Suppressor macrophage (primary cell): Measurements from ENCODE around the gene PAGR1.
"Not testable (repeated sequence)": the region's sequence is repeated elsewhere in the genome, so short reads cannot be mapped to it uniquely, and the experiment has no call there.

Source experiments
- DNase-seq, 4 experiments: peaks; one replicate each; pipeline ENCODE4 v3.0.0-alpha.2; 2020 to 2022
- total RNA-seq, 17 experiments: gene quantifications; one replicate each; lab custom pipeline; 2026; ENCODE audit warnings: mixed read lengths in 6 of 17, inconsistent platforms in 3 of 17; lab: John Stamatoyannopoulos, UW

Gene PAGR1
- 3.2 to 17.1 (median 9.4) reads per million in 17 experiments for total RNA-seq

DNA sequence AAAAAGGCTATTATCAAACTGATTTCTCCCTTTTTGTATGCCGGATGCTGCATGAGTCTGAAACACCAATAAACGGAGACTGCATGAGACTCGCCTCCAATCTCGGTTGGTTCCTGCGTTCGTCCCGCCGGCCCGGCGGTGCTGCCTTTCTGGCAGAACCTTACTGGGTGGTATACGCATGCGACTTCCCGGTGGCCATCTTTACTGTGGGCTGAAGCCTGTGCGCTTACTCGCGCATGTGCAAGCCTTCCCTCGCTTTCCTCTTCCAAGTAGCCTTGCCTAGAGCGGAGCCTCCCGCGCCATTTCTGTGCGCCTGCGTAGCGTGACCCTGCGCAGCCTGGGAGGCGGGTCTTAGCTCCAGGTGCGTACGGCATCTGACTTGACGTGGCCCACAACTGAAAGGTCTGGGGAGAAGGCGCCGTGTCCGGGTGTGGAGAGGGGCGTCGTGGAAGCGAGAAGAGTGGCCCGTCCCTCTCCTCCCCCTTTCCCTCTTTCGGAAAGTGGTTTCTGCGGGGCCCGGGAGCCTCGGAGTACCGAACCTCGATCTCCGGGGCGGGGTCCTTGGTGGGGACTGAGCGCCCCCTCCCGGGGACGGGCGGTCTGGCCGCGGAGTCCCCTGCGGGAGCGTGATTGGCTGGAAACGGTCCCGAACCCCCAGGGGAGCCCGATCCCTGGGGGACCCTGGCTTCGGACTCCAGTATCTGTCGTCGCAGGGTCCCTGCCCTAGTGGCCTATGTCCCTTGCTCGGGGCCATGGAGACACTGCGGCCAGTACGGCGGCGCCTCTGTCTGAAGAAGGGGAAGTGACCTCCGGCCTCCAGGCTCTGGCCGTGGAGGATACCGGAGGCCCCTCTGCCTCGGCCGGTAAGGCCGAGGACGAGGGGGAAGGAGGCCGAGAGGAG is at the start of gene PAGR1:
PAGR1 (plus strand) TSS at position 360 of the 901 bp plus-strand sequence; CDS start at position 734, 374 bp downstream.
- peak; percentile 99 to 100 (median 100) for DNase-seq

DNA sequence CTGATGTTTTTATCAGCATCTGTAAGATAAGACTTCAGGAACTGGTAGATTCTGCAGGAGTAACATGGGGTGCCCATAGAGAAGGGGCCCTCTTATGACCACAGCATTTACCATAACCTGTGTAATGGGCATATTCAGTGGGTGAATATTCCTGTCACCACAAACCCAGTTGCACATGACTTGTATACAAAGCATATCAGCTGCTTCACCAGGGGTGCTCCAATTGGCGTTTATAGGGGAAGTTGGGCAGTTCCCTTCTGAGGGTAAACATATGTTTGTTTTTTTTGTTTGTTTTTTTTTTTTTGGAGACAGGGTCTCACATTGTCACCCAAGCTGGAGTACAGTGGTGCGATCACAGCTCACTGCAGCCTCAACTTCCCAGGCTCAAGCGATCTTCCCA is 49.4 kb upstream of the PAGR1 start:
- DNase-seq: peak in 3 of 4 experiments; percentile 40 to 55 (median 46)

DNA sequence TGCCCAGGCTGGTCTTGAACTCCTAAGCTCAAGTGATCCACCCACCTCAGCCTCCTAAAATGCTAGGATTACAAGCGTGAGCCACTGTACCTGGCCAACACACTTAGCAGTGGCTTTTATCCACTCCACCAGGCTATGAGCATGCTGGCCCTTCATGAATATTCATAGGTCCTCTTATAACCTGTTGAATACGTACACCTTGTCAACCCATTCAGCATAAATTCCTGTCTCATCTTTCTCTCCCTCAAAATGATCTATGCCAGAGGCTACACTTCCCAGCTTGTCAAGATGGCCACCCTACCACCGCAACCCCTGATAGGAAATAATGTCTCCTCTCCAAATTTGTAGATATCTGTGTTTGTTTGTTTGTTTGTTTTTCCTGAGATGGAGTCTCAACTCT is 48.9 kb upstream of the PAGR1 start:
- DNase-seq: no peak

DNA sequence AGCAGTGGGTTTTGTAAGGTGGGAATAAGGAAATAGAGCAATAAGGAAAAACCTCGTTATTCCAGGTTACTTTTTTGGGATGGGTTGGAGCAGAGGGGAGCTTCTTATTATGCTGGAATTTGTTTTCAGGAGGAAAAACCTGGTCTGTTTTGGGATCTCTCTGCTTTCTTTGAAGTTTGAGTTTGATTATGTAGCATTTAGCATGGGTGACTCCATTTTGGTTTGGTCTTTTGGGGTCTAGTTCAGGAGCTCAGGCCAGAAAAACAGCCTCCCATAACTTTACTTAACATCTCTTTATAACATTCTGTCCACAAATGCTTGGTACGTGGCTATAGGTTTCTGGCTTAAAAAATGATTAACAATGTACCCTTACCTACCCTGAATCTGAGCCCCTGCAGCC is 46.4 kb upstream of the PAGR1 start:
- no peak for DNase-seq

DNA sequence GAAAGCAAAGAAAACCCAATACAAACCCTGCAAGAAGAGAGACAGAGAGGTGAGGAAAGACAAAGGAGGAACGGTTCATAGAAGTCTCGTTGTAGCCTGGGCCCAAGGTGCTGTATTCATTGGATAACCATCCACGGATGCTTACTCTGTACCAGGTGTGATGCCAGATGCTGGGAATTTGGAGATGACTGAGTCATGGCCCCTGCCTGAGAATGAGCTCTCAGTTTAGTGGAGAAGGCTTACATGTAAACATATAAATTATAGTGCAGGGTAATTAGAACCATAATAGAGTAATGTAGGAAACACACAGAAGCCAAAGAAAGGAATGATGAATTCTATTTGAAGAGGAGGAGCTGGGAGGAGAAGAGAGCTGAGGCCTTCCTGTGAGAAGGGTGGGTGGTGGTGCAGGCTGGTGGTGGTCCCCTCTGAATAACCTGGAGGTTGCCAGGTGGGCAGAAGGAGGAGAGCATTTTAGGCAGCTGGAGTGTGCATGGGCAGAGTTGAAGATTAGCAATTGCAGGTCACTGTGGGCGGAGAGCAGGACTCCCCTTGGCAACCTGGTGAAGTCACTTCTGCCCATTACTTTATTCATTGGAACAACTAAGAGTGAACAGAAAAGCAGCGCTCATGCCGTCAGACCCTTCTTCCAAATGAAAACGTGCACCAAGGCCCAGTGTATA is 45.6 kb upstream of the PAGR1 start:
- DNase-seq: peak in 2 of 4 experiments; percentile 22 to 36

DNA sequence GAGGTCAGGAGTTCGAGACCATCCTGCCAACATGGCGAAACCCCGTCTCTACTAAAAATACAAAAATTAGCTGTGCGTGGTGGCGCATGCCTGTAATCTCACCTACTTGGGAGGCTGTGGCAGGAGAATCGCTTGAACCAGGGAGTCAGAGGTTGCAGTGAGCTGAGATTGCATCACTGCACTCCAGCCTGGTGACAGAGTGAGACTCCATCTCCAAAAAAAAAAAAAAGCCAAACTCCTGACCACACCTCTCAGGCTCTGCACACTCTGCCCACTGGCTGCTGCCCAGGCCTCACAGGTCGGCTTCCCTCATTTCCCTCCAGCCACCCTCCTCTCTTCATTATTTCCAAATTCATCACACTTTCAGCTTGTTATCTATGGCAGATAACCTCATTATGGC is 43.6 kb upstream of the PAGR1 start:
- not testable (repeated sequence) for DNase-seq

DNA sequence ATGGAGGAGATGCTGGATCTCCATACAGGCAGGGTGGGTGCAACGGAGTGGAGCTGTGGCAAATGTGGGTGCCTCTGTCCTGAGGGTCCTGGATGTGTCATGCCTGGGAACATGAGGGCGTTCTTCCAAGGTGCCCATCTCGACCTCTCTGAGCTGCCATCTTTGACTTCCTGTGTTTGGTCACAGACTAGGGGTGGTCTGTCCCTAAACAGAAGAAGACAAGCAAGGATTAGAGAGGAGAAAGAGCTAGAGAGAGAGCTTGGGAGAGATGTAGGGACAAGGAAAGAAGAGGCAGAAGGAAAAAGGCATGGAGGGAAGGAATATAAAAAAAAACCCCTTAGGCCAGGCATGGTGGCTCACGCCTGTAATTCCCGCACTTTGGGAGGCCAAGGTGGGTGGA is 41.2 kb upstream of the PAGR1 start:
- DNase-seq: no peak

DNA sequence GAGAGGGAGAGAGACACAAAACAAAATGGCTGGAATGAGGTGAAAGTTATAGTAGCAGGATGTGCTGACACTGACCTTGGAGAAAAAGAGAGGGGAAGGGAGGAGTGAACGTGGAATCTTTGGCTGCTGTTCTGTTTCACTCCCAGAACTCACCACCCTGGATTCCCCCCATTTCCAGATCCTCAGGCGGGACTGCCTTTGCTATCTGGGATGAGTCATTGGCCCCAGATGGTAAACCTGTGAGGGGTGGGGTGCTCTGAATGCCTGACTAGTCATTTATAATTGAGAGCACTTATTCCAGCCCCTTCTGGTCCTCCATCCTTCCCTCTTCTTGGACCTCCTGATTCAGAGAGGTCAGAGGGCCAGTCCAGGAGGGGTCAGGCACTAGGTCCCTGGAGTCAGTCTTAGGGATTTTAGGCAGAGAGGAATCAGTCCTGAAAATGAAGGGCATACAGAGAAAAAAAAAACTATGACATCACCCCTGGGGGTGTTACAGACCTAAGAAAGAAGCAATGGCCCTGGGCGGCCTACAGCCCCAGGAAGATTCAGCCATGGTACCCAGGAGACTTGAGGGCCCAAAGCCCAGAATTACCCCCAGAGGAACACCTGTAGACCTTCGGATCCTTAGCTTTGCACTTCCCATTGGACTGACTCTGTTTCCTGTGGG is 40.1 kb upstream of the PAGR1 start:
- no peak for DNase-seq

DNA sequence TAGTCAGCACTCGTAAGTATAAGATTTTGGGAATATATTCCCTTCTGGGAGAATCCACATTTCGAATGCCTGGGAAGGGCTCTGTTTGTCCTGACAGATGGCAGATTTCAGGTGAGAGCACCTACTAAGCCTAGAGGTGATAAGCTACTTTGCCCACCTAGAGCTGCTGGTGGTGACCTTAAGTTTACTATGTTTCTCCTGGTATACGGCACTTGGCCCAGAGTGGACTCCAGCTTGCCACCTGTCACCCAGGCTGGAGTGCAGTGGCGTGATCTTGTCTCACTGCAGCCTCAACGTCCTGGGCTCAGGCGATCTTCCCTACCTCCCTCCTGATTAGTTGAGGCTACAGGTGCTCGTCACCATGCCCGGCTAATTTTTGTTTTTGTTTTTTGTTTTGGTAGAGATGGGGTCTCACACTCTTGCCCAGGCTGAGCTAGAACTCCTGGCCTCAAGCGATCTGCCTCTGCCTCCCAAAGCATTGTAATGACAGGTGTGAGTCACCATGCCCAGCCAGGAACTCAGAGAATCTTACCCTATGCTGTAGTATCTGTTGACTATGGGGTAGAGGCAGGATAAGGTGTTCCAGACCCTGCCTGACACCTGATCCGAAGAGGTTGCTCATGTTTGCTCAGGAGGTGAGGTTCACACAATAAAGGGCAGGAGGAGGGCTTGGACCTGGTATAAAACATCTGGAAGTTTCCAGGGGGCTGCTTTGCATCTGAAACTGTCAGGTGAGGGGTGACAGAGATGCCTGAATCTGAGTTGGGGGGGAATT is 38.2 kb upstream of the PAGR1 start, which contains the start of gene ZG16:
ZG16 (plus strand) TSS at position 681 of the 775 bp plus-strand sequence. CDS start 1,011 bp downstream, outside the sequence.
- DNase-seq: no peak

DNA sequence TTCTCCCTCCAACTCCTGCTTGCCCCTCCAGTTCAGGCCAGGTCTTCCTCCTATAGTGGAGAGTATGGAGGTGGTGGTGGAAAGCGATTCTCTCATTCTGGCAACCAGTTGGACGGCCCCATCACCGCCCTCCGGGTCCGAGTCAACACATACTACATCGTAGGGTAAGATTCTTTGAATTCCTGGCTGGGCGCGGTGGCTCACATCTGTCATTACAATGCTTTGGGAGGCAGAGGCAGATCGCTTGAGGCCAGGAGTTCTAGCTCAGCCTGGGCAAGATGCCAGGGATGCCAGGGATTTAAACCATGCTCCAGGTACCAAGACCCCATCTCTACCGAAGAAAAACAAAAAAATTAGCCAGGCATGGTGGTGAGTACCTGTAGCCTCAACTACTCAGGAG is 36.5 kb upstream of the PAGR1 start:
- no peak for DNase-seq

DNA sequence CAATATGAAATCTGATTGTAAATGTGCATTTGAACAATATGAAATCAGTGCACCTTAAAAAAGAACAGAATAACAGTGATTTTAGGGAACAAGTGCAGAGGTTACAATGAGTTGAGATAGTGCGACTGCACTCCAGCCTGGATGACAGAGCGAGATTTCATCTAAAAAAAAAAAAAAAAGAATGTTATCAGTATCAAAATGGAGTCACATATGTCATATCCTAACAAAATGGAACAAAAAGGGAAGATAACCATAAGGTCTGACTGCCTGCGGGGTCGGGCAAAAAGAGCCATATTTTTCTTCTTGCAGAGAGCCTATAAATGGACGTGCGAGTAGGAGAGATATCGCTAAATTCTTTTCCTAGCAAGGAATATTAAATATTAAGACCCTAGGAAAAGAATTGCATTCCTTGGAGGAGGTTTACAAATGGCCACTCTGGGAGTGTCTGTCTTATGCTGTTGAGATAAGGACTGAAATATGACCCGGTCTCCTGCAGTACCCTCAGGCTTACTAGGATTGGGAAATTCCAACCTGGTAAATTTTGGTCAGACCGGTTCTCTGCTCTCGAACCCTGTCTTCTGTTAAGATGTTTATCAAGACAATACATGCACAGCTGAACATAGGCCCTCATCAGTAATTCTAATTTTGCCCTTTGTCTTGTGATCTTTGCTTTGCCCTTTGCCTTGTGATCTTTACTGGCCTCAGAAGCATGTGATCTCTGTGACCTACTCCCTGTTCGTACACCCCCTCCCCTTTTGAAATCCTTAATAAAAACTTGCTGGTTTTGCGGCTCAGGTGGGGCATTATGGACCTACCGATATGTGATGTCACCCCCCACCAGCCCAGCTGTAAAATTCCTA is 32.6 kb upstream of the PAGR1 start:
- DNase-seq: not testable (repeated sequence)

DNA sequence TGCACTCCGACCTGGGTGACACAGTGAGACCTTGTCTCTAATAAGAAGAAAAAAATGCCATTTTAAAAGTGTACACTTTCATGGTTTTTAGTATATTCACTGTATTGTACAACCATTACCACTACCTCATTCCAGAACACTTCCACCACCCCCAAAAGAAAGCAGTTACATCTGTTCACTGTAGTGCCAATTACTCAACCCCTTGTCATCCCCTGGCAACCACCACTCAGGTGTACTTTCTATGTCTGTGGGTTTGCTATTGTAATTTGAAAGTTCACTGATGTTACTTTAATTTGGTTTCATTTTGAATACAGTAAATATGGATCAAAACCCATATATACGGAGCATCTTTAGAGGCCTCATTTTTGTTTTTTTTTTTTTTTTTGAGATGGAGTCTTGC is 31.8 kb upstream of the PAGR1 start:
- DNase-seq: no peak

DNA sequence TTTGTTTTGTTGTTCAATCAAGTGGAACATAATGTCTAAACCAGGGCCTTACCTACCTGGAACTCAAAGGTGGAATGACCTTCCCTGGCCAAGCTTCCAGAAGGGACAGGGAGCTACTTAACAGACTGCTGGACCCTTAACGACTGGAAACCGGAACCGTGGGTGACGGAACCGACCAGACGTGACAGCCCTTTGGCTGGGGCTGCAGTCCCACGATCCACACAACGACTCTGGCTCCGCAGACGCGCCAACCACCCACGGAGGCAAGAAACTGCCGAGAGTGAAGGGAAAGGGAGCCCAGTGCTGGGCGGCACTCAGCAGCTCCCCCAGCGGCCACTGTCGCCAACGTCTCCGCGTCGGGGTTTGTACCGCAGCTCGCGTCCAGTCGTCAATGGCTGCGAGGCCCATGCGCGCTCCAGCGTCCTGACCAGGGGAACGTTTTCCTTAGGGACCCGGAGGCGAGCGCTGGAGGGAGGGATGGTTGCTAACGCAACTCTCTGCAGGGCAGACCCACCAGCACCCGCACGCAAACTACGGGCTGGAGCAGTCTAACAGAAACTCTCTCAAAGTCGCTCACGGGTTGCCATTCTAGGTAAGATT is 31.0 kb upstream of the PAGR1 start:
- DNase-seq: peak; percentile 75 to 89 (median 79)

DNA sequence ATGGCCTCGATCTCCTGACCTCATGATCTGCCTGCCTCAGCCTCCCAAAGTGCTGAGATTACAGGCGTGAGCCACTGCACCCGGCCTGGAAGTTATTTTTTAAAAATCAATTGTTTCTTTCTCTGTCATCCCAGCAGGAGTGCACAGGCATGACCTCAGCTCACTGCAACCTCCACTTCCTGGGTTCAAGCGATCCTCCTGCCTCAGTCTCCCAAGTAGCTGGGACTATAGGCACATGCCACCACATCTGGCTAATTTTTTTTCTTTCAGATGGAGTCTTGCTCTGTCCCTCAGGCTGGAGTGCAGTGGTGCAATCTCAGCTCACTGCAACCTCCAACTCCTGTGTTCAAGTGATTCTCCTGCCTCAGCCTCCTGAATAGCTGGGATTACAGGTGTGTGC is 28.8 kb upstream of the PAGR1 start:
- not testable (repeated sequence) for DNase-seq

DNA sequence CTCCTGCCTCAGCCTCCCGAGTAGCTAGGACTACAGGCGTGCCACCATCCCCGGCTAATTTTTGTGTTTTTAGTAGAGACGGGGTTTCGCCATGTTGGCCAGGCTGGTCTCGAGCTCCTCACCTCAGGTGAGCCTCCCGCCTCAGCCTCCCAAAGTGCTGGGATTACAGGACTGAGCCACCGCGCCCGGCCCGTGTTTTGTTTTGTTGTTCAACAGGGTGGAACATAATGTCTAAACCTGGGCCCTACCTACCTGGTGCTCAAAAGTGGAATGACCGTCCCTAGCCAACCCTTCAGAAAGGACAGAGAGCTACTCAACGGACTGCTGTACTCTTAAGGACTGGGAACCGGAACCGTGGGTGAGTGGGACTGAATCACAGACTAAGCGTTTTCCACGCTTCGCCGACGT is 26.2 kb upstream of the PAGR1 start:
- no peak for DNase-seq

DNA sequence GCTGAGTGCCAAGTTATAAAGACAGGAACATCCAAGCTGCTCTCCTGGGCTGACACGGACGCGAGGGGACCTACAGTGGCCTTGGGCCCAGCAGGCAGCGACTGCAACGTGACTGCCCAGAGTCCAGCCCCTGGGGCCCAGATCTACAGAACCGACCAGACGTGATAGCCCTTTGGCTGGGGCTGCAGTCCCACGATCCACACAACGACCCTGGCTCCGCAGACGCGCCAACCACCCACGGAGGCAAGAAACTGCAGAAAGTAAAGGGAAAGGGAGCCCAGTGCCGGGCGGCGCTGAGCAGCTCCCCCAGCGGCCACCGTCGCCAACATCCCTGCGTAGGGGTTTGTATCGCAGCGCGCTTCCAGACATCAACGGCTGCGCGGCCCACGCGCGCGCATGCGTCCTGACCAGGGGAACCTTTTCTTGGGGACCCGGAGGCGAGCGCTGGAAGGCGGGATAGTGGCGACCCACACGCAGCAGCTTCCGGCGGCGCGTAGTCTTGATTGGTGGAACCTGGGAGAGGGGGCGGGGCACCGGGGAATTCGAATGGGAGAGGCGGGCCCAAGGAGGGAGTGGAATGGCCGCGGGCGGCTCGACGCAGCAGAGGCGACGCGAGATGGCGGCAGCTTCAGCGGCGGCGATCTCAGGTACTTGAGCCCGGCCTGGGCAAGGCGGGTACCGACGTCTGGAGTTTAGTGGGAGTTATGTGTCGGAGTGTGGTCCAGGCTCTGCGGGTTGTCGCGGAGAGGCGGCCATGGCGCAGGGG is 25.6 kb upstream of the PAGR1 start, which contains the start of gene KIF22:
KIF22 (plus strand) TSS at position 569 of the 766 bp plus-strand sequence; CDS start at position 578, 9 bp downstream.
- DNase-seq: peak; percentile 100

DNA sequence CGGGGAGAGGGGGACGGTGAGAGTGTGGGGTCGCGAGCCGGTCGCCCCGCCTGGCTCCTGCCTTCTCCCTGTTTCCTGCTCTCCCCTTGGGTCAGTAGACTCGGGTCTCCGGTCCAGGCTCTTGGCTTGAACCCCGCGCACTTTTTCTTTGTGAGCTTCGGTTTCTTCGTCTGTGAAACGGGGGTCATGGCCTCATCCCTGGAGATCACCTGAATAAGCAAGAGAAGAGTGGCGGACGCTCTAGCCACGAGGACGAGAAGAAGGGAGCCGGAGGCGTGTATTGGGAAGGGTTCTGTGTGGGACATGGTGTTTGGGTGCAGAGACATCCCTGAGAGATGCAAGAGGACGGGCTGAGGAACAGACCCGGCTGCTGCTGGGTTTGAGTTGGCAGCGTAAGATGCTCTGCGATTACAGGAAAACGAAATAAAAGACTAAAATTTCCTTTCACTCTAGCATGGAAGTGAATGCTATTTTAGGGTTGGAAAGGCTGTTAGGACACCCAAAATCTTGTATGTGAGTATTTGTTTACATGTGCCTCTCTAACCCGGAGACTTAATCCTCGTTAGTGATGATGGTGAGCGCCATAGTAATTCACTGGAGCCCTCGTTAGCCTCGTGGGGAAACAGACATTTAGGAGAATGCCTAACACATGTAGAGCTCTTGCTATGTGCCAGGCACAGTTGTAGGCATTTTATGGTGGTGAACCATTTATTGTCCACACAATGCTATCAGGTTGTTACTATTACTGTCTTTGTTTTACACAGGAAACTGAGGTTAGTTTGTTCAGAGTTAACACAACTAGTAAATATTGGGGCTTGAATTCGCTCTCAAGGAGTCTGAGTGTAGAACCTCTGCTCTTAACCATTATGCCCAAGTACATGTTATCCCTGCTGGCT is 24.8 kb upstream of the PAGR1 start:
- DNase-seq: peak in 1 of 4 experiments; percentile 29
